ENCODE data around the gene ZNF358.

Gene ZNF358

DNA sequence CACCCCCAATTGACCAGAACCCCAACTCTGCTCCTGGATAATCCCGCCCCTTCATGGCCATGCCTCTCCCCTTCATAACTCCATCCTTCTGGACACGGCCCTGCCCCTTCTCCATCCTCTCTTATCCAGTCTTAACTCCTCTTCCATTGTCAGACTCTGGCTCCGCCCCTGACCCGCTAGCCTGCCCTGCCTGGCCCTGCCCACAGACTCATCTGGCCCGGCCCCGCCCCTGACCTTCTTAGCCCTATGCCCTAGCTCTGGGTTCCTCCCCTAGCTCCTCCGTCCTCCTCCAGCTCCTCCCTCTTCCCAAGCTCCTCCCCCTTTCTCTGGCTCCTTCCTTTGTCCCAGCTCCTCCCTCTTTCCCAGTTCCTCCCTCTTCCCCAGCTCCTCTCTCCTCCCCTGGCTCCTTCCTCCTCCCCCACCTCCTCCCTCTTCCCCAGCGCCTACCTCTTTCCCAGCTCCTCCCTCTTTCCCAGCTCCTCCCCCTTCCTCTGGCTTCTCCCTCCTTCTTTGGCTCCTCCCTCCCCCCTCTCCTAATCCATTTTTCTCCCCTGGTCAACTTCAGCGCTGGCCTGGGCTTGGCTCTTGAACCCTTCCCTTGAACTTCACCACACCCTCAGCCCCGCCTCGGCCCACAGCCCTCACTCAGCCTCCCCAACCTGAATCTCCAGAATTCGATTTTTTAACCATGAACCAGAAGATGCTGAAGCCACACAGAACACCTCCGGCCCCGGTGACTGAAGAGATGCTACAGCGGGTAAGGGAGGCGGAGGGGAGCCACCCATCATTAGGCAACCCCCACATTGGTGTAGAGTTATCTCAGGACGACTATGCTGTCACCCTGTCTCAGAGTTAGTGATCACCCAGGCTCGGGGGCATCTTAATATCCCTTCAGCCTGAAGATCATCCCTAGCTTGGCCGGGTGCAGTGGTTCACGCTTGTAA lies 9.2 kb upstream of the ZNF358 start:
- peaks cover under 1% of the 10 kb centered on the region for H3K36me3 Mint-ChIP-seq
- peaks cover 12% of the 10 kb centered on the region for H3K27me3 Mint-ChIP-seq
- H3K9me3 Mint-ChIP-seq = no peaks in the 10 kb centered on the region
- no peak overlapping the region for H3K27ac Mint-ChIP-seq
- H3K4me1 Mint-ChIP-seq = peaks cover 7% of the 10 kb centered on the region
- no peak overlapping the region for H3K4me3 Mint-ChIP-seq

DNA sequence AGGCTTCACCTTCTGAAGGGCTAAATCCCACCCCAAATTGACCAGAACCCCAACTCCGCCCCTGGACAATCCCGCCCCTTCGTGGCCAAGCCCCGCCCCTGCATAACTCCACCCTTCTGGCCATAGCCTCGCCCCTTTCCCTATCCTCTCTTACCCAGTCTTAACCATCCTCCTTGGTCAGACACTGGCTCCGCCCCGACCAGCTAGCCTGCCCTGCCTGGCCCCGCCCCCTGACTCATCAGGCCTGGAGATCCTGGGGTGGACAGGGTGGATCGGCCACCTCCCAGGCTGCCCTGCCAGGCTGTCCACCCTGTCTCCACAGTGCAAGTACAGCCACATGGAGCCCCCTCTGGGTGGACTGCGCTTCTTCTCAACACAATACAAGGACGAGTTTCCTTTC lies 8.0 kb upstream of the ZNF358 start:
- Mint-ChIP-seq H3K4me1 (peaks cover 7% of the 10 kb centered on the region), H3K27ac (no peak overlapping the region), H3K9me3 (no peaks in the 10 kb centered on the region), H3K4me3 (no peak overlapping the region), H3K36me3 (no peaks in the 10 kb centered on the region), H3K27me3 (peaks cover 8% of the 10 kb centered on the region)

DNA sequence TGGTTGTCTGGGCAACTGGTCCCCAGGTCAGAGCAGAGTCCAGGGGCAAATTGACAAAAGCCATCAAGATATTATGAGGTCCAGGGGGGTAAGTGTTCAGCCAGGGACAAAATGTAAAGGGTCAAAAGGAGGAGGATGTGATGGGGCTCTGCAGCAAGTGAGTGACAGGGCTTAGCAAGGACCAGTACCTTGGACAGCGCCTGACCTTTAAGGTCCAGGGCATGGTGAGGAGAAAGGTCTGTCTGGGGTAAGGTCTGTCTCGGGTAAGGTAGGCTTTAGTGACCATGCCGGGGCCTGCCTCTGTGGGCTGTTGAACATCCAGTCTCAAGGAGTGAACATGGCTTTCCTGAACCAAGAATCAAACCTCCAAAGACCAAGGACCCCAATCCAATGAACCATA lies 6.3 kb upstream of the ZNF358 start:
- Mint-ChIP-seq H3K27me3 (peaks cover 7% of the 10 kb centered on the region), H3K36me3 (no peaks in the 10 kb centered on the region), H3K27ac (no peak overlapping the region), H3K9me3 (no peaks in the 10 kb centered on the region), H3K4me3 (no peak overlapping the region), H3K4me1 (peaks cover 7% of the 10 kb centered on the region)

DNA sequence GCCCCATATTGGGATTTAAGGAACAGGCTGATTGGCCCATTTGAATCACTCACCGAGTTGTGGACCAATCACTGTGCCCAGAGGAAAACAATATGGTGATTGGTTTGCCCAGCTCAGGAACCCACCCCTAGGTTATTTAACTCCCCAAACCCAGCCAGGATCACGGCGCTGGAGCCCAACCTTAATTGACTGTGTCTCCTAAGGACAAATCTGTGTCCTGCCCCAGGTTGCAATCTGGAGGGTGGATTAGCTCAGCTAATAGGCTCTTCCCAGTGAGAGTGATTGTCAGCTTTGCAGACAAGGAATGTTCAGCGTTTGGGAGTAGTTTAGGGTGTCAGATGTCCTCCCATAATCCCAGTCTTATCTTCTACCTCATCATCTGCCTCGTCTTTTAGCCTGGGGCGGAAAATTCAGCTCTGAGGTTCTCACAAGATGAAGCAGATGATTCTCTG lies 3.5 kb upstream of the ZNF358 start:
- Mint-ChIP-seq H3K4me3 (no peak overlapping the region), H3K27me3 (peaks cover 7% of the 10 kb centered on the region), H3K4me1 (peaks cover 14% of the 10 kb centered on the region), H3K9me3 (no peaks in the 10 kb centered on the region), H3K27ac (no peak overlapping the region), H3K36me3 (no peaks in the 10 kb centered on the region)

DNA sequence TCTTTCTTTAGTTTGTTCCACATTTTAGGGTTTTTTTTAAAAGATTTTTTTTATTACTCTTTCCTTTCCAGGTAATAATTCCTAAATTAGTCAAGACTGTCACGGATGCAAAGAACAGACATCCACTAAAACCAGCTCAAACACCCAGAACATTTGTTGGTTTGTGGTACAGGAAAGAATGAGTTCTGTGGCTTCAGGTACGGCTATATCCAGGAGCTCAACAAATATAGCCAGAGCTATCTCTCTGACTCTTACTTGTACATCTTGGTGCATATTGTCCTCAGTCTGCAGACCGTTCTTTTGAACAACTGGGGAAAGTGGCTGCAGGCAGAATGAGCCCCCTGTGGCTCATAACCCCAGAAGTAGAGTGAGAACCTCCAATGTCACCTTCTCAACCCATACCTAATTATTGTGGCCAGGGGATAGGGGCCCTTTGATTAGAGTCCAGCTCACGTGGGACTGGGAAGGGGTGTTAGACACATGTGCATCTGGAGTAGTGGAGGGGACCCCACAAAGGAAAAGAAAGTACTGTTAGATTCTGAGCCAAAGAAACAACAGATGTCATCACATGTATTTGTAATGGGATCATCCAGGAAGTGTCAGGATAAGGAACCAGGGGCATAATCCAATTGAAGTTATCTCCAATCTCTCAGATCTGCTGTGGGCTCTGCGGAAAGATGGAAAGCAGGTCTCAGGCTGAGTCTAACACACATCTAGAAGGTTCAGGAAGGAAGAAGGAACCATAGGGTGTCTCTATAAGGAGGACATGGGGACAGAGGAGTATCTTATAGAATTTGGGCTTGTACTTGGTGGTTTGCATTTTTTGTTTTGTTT lies 1.9 kb upstream of the ZNF358 start:
- H3K4me1 Mint-ChIP-seq = peaks cover 17% of the 10 kb centered on the region
- H3K27ac Mint-ChIP-seq = peak overlapping the region; percentile 24
- H3K27me3 Mint-ChIP-seq = peaks cover 7% of the 10 kb centered on the region
- peaks cover 2% of the 10 kb centered on the region for H3K36me3 Mint-ChIP-seq
- H3K4me3 Mint-ChIP-seq = no peak overlapping the region
- no peaks in the 10 kb centered on the region for H3K9me3 Mint-ChIP-seq

DNA sequence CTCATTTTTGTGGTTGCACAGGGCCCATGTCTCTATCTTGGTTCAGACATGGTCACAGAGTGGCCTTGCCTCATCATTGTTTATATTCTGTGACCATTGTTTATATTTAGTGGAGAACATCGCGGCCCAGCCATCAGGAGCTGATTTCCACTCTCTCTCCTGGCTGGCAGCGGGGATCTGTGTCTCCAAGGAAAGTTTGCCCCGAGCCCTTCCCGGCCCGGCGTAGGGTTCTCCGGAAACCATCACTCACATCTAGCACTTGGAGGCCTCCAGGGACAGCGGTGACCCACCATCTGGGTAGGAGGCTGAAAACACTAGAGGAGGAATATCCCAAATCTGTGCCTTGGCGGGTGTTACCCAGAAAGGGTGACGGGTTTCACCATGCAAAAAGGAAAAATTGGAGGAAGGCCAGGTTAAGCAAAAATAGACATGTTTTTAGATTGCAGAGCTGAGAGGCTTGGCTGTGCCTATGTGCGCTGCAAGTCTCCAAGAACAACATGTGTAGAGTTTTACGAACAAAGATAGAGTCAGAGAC lies 726 bp upstream of the ZNF358 start:
- H3K4me3 Mint-ChIP-seq = peak overlapping the region; percentile 82
- peaks cover 17% of the 10 kb centered on the region for H3K4me1 Mint-ChIP-seq
- peaks cover 7% of the 10 kb centered on the region for H3K27me3 Mint-ChIP-seq
- H3K27ac Mint-ChIP-seq = peak overlapping the region; percentile 80
- no peaks in the 10 kb centered on the region for H3K9me3 Mint-ChIP-seq
- peaks cover 2% of the 10 kb centered on the region for H3K36me3 Mint-ChIP-seq

DNA sequence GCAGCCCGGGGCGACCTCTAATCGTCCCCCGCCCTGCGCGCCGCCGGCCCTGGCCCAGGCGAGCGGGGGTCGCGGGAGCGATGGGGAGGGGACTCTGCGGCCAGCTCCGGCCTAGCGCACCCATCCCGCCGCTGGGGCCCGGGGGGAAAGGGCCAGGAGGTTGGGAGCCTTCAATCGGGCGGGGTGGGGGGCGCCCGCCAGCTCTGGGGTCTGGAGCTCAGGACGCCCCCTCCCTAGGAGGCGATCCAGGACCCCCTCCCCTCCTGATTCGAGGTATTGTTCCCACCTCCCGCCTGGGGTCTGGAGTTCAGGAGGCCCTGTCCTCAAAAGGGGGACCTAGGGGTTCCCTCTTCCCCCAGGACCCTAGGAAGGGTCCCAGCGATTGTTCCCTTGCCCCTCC lies 430 bp downstream of the ZNF358 start:
- peaks cover 7% of the 10 kb centered on the region for H3K27me3 Mint-ChIP-seq
- peaks cover 17% of the 10 kb centered on the region for H3K4me1 Mint-ChIP-seq
- peaks cover 3% of the 10 kb centered on the region for H3K36me3 Mint-ChIP-seq
- H3K9me3 Mint-ChIP-seq = no peaks in the 10 kb centered on the region
- H3K4me3 Mint-ChIP-seq = peak overlapping the region; percentile 79
- H3K27ac Mint-ChIP-seq = no peak overlapping the region

DNA sequence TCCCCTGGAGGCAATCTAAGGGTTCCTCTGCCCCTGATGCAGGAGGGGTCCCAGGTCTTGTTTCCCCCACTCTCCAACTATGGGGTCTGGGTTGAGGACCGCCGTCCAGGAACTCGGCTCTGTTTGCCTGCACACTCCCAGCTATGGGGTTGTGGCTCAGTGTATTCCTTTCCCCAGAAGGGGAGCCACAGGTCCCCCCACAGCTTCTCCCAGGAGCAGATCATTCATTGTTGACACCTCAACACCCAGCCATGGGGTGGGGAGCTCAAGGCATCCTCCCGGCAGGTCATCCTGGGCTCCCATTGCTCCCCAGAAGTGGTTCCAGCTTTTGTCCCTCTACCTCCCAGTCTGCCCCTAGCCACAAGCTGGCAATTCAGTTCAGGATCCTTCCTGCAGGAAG lies 975 bp downstream of the ZNF358 start:
- Mint-ChIP-seq H3K36me3 (peaks cover 3% of the 10 kb centered on the region), H3K27ac (no peak overlapping the region), H3K4me1 (peaks cover 20% of the 10 kb centered on the region), H3K4me3 (peak overlapping the region; percentile 79), H3K9me3 (no peaks in the 10 kb centered on the region), H3K27me3 (peaks cover 7% of the 10 kb centered on the region)

DNA sequence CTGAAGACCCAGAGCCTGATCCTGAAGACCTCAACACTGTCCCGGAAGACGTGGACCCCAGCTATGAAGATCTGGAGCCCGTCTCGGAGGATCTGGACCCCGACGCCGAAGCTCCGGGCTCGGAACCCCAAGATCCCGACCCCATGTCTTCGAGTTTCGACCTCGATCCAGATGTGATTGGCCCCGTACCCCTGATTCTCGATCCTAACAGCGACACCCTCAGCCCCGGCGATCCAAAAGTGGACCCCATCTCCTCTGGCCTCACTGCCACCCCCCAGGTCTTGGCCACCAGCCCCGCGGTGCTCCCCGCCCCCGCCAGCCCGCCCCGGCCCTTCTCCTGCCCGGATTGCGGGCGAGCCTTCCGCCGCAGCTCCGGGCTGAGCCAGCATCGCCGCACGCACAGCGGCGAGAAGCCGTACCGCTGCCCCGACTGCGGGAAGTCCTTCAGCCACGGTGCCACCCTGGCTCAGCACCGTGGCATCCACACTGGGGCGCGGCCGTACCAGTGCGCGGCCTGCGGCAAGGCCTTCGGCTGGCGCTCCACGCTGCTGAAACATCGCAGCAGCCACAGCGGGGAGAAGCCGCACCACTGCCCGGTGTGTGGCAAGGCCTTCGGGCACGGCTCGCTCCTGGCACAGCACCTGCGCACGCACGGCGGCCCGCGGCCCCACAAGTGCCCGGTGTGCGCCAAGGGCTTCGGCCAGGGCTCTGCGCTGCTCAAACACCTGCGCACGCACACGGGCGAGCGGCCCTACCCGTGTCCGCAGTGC lies 3.6 kb downstream of the ZNF358 start:
- H3K27ac Mint-ChIP-seq = no peak overlapping the region
- peaks cover 5% of the 10 kb centered on the region for H3K27me3 Mint-ChIP-seq
- H3K9me3 Mint-ChIP-seq = no peaks in the 10 kb centered on the region
- H3K36me3 Mint-ChIP-seq = peaks cover 3% of the 10 kb centered on the region
- H3K4me1 Mint-ChIP-seq = peaks cover 29% of the 10 kb centered on the region
- H3K4me3 Mint-ChIP-seq = no peak overlapping the region

DNA sequence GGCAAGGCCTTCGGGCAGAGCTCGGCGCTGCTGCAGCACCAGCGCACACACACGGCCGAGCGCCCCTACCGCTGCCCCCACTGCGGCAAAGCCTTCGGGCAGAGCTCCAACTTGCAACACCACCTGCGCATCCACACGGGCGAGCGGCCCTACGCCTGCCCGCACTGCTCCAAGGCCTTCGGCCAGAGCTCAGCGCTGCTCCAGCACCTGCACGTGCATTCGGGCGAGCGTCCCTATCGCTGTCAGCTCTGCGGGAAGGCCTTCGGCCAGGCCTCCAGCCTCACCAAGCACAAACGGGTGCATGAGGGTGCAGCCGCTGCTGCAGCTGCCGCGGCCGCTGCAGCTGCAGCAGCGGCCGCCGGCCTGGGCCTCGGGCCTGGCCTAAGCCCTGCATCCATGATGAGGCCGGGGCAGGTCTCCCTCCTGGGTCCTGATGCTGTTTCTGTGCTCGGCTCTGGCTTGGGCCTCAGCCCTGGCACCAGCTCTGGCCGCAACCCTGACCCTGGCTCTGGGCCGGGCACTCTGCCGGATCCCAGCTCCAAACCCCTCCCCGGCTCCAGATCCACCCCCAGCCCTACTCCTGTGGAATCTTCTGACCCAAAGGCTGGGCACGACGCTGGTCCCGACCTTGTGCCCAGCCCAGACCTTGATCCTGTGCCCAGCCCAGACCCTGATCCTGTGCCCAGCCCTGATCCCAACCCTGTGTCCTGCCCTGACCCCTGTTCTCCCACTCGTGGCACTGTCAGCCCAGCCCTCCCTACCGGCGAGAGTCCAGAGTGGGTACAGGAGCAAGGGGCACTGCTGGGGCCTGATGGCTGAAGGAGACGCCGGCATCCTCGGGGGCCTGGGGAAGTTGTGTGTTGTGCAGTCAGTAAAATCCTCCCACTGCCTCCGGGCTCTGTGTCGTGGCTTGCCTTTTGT lies 4.5 kb downstream of the ZNF358 start:
- Mint-ChIP-seq H3K4me1 (peaks cover 27% of the 10 kb centered on the region), H3K27ac (no peak overlapping the region), H3K4me3 (no peak overlapping the region), H3K9me3 (no peaks in the 10 kb centered on the region), H3K27me3 (peaks cover 3% of the 10 kb centered on the region), H3K36me3 (peaks cover 3% of the 10 kb centered on the region)

DNA sequence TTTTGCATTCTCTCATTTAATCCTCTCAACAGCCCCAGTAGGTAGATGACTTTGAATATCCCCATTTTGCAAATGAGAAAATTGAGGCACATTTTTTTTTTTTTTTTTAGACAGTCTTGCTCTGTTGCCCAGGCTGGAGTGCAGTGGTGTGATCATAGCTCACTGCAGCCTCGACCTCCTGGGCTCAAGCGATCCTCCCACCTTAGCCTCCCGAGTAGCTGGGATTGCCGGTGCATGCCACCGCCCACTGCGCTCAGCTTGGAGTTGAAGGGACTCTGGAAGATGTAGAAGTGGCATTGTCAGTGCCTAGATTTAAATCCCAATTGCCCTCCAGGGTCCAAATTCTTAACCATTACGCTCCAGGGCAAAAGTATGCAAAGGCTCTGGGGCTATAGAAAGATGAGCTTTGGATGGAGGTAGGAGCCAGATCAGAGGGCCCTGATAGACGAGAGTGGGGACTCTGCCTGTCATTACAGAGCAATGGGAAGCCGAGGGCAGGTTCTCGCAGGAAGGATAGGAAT lies 5.7 kb downstream of the ZNF358 start:
- H3K4me1 Mint-ChIP-seq = peaks cover 21% of the 10 kb centered on the region
- H3K27ac Mint-ChIP-seq = peak overlapping the region; percentile 89
- no peaks in the 10 kb centered on the region for H3K27me3 Mint-ChIP-seq
- H3K4me3 Mint-ChIP-seq = peak overlapping the region; percentile 88
- H3K9me3 Mint-ChIP-seq = no peaks in the 10 kb centered on the region
- H3K36me3 Mint-ChIP-seq = peaks cover 3% of the 10 kb centered on the region

DNA sequence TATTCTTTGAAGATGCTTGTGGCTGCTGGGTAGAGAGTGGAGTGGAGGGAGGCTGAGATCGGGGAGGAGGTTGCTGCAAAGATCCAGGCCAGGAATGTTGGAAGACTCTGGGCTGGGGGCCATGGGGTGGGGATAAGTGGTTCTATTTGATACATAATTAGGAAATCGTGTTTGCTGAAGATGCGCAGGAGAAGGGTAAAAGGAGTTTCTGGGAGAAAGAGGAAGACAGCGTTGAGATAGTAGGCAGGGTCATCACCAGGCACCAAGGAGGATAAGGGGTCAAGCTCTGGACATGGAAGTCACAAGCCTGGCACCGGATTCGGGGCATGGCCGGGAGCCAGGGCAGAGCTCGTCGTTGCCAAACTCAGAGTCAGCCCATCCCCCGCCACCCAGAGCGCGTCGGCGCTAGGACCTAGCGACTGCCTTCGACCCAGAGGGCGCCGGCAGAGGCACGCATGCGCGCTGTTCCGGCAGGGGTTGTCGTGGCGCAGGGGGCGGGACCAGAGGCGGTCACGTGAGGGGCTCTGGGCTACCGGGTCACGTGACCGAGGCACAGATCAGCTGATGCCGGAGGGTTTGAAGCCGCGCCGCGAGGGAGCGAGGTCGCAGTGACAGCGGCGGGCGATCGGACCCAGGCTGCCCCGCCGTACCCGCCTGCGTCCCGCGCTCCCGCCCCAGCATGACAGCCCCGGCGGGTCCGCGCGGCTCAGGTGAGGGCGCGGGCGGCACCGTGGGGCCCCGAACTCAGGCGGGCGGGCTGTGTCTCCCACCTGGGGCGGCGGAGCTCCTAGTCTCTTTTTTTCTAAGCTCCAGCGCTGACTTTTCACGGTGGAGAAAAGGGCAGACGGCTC lies 6.4 kb downstream of the ZNF358 start, which contains the start of gene MCOLN1:
Gene MCOLN1 (plus strand): TSS at position 553 of the 851 bp plus-strand sequence. CDS start 127 bp downstream, at position 680.
- no peaks in the 10 kb centered on the region for H3K9me3 Mint-ChIP-seq
- peak within 1 kb of the TSS; percentile 89 for H3K27ac Mint-ChIP-seq
- H3K4me3 Mint-ChIP-seq = peak within 1 kb of the TSS; percentile 88
- H3K36me3 Mint-ChIP-seq = peaks cover 3% of the 10 kb centered on the region
- H3K27me3 Mint-ChIP-seq = no peaks in the 10 kb centered on the region
- peaks cover 15% of the 10 kb centered on the region for H3K4me1 Mint-ChIP-seq

DNA sequence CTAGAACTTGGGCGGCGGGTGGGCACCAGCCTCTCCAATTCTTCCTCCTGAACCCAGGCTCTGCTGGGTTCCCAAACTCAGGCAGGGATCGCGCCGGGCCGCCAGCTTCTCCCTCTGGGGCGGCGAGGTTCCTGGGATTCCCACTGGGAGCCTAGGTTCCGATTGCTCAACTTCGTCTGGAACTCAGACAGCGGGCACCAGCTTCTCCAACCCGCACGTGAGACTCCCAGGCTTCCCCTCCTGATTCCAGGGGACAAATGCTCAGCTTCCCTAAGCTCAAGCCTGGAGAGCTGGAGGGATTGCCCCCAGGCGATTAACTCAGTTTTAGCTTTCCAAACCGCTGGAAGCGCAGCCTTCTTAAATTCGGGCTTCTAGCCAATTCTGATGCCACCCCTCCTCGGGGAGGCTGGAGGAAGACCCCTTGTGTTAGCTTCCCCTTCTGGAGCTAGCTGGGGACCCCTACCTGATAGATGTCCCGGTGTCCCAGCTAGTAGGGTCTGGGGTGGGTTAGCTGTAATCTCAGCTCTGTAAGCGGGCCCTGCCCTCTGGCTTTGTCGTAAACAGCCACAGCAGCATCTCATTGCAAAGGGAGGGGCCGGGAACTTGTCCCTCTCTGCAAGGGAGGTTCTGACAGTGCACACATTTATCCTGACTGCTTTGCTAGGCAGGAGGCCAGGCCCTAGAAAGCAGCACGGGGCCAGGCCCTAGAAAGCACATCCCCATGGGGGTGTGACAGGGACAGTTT lies 7.2 kb downstream of the ZNF358 start:
- no peaks in the 10 kb centered on the region for H3K9me3 Mint-ChIP-seq
- H3K4me3 Mint-ChIP-seq = peak overlapping the region; percentile 74
- H3K4me1 Mint-ChIP-seq = peaks cover 15% of the 10 kb centered on the region
- no peaks in the 10 kb centered on the region for H3K27me3 Mint-ChIP-seq
- no peak overlapping the region for H3K27ac Mint-ChIP-seq
- H3K36me3 Mint-ChIP-seq = peaks cover 3% of the 10 kb centered on the region

Measured in activated naive CD4-positive, alpha-beta T cell treated with anti-CD3 and anti-CD28 coated beads, Interleukin-2, amount 50 U/mL, for 24 hours (primary cell).